GM19372 (cell line): ENCODE data around the gene C12orf75.

ENCODE experiments used
- ATAC-seq: cut with Tn5 transposase; IDR thresholded peaks from one replicate; pipeline ENCODE4 v1.9.1; 2021; ENCODE audit warnings: mild to moderate bottlenecking, low read depth, moderate library complexity; ENCODE audit not compliant: unreplicated experiment

Gene C12orf75

GRCh38 chr12:105406497-105406896 lies 76.0 kb downstream of the C12orf75 start:
- no peak for ATAC-seq

- ATAC-seq: no peak
These were observed 78.8 kb downstream of the C12orf75 start for GRCh38 chr12:105409279-105409678.

DNA sequence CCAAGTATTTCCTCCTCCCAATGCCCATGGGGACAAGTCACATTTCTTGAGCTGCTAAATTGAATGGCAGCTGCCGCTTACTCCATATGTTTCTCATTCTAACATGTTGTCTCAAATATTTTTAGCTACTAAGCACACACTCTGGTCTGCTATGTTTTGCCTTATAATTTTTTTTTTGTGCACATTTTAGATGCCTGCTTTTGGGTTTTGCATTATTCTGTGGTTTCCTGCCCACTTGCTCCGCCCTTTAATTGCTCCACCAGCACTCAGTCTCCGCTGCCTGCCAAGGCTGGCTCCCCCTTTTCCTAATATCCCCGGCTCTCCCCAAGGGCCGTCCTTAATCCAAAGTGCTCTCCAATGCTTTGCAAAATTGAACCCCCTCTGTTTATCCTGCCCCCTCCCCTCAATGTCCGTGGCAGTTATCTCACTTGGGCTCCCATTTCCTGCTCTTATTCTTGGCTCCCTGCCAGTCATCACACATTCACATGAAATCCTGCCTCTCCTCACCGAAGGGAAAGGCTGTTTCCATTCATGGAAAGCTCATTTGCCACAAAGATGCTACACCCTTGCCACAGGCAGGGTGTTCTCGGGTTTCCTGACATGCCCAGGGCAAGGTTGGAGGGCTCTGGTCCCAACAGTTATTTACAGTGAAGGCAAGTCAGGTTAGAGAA lies 79.4 kb downstream of the C12orf75 start:
- ATAC-seq: no peak

DNA sequence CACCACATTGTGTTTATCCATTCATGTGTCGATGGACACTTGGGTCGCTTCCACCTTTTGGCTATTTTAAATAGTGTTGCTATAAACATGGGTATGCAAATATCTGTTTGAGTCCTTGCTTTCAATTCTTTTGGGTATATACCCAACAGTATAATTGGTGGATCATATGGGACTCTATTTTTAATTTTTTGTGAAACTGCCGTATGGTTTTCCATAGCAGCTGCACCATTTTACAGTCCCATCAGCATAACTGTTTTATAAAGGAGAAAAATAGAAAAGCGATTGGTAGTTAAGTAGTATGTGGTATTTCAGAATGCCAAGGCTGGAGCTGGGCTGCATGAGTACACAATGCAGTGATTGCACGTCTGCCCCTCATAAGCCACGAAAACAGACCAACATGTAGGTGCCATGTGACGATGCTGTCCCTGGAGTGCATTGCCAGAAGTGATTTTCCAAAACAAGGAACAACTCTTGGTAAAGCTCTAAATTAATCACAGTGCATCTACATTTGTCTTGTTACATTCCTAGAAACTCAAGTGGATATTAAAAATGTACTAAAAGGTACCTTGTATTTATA lies 83.5 kb downstream of the C12orf75 start:
- no peak for ATAC-seq

DNA sequence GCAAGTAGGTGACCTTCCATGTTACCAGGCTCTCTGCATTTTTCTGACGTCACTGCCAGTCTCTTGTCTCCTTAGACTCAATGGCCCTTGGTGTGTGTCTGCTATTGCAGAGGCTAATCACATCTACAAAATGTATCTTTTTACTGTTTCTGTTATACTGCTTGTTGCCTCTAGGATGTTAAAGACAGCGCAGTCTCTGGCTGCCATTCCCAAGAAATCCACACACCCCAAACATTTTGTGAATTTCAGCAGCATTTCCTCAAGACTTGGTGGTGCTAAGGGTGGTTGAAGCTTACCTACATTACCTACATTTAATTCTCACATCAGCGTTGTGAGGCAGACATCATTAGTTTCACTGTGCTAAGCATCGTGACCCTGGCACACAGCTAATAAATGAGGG lies 87.2 kb downstream of the C12orf75 start:
- no peak for ATAC-seq

- ATAC-seq: no peak
These were observed 87.7 kb downstream of the C12orf75 start for GRCh38 chr12:105418229-105418628.

DNA sequence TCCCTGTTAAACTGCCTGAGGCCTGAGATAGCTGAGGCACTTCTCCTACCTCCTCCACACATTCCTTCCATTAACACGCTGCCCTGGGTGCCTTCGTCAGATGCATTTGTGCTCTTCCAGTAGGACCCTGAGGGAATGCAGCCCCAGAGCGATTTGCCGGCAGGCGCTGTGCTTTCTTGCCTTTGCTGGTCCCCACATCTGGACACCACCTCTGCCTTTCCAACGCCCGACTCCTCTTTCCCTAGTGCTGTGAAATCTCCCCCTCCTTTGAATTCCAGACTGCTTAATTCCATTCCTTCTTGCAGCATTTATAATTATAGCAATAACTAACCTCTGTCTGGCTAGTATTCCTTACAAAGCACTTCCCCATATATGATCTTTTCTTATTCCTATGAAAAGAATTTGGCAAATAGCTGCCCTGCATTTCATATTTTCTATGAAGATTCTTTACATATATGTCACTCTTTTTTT lies 88.4 kb downstream of the C12orf75 start:
- no peak for ATAC-seq

DNA sequence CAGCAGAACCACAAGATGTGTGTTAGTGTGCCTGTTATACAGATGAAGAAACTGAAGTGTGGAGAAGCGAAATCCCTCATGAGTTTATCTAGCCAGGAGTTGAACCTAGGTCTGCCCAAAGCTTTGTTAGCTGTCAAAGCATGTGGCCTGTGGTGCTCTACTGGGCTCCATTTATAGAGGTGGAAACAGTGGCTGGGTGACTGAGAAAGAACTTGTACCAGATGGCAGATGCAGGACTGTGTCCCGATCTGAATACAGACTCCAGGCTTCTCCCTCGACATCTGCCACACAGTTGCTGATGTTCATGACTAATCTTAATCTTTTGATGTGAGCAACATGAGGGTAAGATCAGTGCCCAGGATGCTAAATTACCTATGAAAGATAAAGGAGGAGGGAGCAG lies 89.1 kb downstream of the C12orf75 start:
- no peak for ATAC-seq

DNA sequence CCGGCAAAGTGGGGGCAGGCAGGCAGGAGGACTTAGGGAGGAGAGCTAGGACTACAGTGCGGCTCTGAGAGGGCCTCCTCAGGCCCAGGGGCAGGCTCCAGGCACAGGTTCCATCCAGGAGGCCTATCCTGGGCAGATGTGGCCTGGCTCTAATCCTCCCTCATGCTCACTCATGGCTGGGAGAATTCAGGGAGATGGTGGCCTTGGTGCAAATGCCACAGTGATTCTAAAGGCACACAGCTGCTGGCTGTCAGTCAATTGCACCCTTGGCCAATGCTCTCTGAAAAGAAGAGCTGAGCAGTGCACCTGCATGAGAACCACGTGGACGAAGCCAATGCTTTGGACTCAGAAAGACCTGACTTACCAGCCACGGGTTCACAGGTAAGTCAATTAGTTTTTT lies 89.6 kb downstream of the C12orf75 start:
- no peak for ATAC-seq

DNA sequence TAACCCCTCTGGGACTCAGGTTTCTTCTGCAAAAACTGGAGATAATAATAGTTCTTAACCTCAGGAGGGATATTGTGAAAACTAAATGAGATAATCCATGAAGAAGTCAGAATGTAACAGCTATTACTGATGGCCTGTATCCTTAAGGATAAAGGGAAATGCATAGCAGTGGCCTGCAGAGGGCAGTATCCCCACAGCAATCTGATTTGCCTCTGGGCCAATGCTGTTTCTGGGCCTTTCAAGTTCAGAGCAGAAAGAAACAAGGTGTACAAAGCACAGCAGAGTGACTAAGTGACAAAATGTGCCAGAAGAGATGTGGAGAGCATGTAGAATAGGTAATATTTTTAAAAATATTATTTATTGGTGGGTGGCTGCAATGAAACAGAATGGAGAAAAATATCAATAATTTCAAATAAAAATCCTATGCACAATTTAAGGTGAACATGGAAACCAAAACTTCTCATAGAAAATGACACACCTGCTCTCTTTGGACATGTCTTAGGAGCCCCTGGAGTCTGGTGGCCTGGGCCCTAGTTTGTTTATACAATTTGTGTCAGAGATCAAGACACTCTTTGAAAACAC lies 90.3 kb downstream of the C12orf75 start:
- no peak for ATAC-seq
